ENCODE data around the gene SELENOM.

DNA sequence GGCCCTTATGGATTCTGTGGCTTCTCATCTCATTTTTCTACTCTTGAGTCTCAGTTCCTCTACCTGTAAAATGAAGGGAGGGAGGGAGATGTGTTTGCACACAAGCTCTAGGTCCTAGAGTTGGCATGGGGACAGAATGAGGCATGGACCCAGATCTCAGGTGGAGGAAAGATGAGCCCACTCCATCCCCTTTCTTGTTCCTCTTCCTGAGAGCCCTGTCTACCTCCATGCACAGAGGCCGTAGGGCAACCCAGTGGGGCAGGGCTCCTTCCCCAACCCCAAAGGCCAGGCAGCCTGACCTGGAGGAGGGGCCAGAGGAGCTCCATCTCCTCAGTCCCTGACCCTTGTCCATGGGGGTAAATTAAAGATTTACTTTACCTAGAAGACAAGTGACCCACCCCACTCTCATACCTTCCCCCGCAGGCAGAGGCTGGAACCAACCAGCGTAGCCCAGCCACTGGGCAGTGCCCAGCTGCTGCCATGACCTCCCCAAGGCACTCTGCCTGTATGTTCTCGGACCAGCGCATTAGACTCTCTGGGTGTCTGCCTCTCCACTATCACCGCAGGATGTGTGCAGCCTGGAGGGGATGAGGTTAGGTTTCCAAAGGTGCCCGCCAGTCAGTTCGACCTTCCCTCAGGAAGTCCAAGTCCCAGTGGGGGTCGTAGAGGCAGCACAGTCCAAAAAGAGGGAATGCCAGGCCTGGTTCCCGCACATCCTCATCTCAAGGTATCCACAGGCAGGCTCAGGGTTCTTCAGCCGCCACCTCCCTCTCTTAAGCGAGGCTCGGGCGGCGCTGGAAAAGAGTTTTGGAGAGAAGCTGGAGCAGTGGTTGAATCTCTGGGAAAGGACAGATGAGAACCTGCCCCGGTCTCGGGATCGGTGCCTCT is 23.2 kb downstream of the SELENOM start:
- TF ChIP-seq, protein P1, sequence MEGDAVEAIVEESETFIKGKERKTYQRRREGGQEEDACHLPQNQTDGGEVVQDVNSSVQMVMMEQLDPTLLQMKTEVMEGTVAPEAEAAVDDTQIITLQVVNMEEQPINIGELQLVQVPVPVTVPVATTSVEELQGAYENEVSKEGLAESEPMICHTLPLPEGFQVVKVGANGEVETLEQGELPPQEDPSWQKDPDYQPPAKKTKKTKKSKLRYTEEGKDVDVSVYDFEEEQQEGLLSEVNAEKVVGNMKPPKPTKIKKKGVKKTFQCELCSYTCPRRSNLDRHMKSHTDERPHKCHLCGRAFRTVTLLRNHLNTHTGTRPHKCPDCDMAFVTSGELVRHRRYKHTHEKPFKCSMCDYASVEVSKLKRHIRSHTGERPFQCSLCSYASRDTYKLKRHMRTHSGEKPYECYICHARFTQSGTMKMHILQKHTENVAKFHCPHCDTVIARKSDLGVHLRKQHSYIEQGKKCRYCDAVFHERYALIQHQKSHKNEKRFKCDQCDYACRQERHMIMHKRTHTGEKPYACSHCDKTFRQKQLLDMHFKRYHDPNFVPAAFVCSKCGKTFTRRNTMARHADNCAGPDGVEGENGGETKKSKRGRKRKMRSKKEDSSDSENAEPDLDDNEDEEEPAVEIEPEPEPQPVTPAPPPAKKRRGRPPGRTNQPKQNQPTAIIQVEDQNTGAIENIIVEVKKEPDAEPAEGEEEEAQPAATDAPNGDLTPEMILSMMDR (optimal IDR thresholded peaks at IDR 0.05 in 1 of 3, IDR thresholded peaks at IDR 0.05 in 1 of 3, conservative IDR thresholded peaks at IDR 0.05 in 1 of 3; ENCODE audit: extremely low read depth in 1 of 3, insufficient read depth in 2 of 3, low read length in 3 of 3) = no peak
- no peak for TF ChIP-seq EZH2 (IDR thresholded peaks at IDR 0.05; ENCODE audit: low read length)

Data from keratinocyte (primary cell).